NB4 (cell line): ENCODE data around the gene ARX.

Experiments used
- DNase-seq: peaks from one replicate; pipeline ENCODE4 v3.0.0; 2010; ENCODE audit warnings: low read depth
- H3K4me3 ChIP-seq: one replicate; pipeline ENCODE4 v1.5.1; 2011; ENCODE audit warnings: mild to moderate bottlenecking, low read depth, low read length, moderate library complexity
- MYC ChIP-seq: IDR thresholded peaks from 2 replicates; pipeline ENCODE4 v1.6.1; 2011; ENCODE audit warnings: low read depth, low read length
- POLR2A ChIP-seq: IDR thresholded peaks from 2 replicates; pipeline ENCODE4 v1.6.1; 2011; ENCODE audit warnings: mild to moderate bottlenecking; ENCODE audit not compliant: insufficient read length; ENCODE audit errors: extremely low read depth
- TF ChIP-seq, protein P1 (sequence below): IDR thresholded peaks from one replicate; pipeline ENCODE4 v1.5.1; 2012; ENCODE audit warnings: low read depth, low read length
- TF ChIP-seq, protein P2 (sequence below): IDR thresholded peaks from 2 replicates; pipeline ENCODE4 v1.6.1; 2011; ENCODE audit warnings: low read depth, low read length

ARX gene

DNA sequence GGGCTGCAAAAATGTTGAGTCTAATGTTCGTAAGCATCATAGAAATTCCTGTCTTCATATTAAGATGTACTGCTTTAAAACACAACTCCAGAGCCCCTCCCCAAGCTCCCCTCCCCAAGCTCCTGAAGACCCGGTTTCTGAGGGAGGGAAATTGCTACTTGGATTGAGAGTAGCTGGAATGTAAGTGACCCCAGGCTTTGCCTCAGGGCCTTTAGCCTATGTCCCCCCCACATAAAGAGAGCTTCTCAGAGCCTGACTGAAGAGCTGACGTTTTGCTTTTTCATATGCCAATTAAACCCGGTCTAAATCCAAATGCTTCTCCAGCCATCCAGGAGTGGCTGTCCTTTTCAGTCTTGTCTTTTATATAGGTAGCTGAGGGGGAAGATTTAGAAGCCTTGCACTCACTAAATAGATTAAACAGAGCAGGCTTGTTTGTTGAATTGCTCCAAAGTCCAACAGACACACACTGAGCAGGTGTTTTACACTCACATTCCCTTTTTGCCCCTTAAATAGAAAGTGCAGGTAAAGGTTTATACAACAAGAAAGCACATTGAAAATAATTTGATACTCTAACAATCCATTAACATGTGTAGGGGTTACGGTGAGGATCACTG is 19.6 kb downstream of the ARX start:
- DNase-seq, result no peak
- H3K4me3 ChIP-seq, result no peak overlapping the region
- TF ChIP-seq, protein P1, sequence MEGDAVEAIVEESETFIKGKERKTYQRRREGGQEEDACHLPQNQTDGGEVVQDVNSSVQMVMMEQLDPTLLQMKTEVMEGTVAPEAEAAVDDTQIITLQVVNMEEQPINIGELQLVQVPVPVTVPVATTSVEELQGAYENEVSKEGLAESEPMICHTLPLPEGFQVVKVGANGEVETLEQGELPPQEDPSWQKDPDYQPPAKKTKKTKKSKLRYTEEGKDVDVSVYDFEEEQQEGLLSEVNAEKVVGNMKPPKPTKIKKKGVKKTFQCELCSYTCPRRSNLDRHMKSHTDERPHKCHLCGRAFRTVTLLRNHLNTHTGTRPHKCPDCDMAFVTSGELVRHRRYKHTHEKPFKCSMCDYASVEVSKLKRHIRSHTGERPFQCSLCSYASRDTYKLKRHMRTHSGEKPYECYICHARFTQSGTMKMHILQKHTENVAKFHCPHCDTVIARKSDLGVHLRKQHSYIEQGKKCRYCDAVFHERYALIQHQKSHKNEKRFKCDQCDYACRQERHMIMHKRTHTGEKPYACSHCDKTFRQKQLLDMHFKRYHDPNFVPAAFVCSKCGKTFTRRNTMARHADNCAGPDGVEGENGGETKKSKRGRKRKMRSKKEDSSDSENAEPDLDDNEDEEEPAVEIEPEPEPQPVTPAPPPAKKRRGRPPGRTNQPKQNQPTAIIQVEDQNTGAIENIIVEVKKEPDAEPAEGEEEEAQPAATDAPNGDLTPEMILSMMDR, result no peak
- TF ChIP-seq POLR2A (no peak), MYC (no peak)
- TF ChIP-seq, protein P2, sequence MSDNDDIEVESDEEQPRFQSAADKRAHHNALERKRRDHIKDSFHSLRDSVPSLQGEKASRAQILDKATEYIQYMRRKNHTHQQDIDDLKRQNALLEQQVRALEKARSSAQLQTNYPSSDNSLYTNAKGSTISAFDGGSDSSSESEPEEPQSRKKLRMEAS, result no peak

DNA sequence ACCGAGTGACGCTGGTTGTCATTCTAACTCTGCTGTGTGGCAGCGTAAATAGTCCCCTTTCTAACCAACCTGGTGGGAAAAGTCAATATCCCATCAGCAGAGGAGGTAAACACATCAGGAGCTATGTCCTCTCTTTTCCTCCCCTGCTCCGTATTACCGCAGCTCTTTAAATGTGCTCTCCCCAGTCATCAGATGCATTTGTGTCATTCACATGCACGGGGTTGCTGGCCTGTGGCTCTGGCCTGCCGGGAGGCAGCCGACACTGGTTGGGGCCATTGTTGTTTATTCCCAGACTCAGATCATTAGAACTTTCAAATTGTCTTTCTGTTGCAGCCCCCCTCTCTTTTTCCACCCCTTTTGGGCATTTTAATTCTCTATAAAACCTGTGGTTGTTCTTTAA is 21.9 kb downstream of the ARX start:
- TF ChIP-seq, protein P2, result no peak
- TF ChIP-seq POLR2A, result no peak
- TF ChIP-seq, protein P1, result no peak
- no peak for TF ChIP-seq MYC
- H3K4me3 ChIP-seq, result no peak overlapping the region
- DNase-seq, result no peak

DNA sequence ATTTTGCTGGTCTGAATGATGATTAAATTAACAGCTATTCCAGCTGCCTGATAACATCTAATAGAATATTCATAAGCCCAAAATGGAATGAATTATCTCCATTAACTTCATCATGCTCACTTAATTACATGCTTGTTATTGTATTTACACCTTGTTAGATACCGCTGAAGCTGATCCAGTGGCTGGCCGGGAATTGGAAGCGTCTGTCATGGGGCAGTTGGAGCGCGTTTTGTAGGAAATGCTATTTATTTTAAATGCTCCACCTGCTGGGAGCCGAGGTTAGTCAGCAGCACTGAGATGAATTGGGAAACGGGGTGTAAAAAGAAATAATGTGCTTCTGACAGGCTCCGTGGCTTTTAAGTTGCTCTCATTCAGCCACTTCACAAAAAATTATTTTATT is 25.2 kb downstream of the ARX start:
- no peak overlapping the region for H3K4me3 ChIP-seq
- no peak for TF ChIP-seq POLR2A
- TF ChIP-seq, protein P1, result no peak
- TF ChIP-seq, protein P2, result no peak
- no peak for TF ChIP-seq MYC
- no peak for DNase-seq

DNA sequence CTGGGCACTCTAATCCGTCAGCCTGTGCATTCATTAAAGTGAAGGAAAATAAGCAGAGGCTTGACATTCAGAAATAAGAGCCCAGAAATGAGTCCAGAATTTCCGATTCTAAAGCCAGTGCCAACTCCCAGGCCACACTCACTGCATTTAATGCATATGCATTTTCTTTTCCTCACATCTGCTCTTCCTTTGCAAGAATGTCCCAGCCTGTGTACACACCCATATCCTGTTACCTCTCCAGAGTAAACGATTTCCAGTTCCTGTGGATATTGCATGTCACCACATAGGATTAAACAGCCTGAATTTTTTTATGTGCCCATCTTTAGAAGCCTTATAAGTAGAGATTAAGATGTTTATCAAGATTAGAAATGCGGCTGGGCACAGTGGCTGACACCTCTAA is 27.5 kb downstream of the ARX start:
- H3K4me3 ChIP-seq, result no peak overlapping the region
- DNase-seq, result no peak
- TF ChIP-seq POLR2A, result no peak
- TF ChIP-seq, protein P1, result no peak
- TF ChIP-seq, protein P2, result no peak
- TF ChIP-seq MYC, result no peak

DNA sequence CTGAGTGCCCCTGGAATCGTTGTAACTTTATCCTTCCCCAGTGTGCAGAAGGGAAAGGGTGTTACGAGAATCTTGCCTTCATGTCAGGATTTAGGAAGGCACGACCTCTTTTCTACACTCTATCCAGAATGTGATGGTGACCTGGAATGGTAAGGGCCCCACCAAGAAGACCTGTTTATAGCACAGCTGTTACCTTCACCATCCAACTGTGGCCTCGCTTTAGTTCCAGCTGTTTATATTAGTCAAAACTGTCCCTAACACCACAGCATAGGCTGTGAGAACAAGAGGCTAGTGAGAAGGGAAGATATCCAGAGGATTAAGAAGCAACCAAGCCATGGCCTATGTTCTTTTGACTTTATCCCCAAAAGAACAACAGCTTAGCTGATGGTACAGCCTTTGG is 28.0 kb downstream of the ARX start:
- no peak for TF ChIP-seq POLR2A
- TF ChIP-seq, protein P1, result no peak
- no peak for TF ChIP-seq MYC
- TF ChIP-seq, protein P2, result no peak
- DNase-seq, result no peak
- H3K4me3 ChIP-seq, result no peak overlapping the region
